CD4-positive, alpha-beta T cell treated with Interleukin-1 beta for 1 hour (primary cell): ENCODE measurements around the gene MTX1.

ENCODE experiments used
- DNase-seq, 2 donors: peaks; one replicate each; pipeline ENCODE4 v3.0.0-alpha.2; 2020 to 2022

MTX1 gene

GRCh38 chr1:155263067-155263466 is 54.6 kb downstream of the MTX1 start:
- no peak for DNase-seq
